T-cell (primary cell): ENCODE results near the gene MACC1. TPM values are rescaled to one million over a fixed set of nuclear protein-coding genes. Genes with fewer than 3 reads are reported as not detected.

Source experiments
- ATAC-seq, 4 experiments: fragments of 200-7000 bp in 3 of 4; fragments of 150-1000 bp in 1 of 4; cut with Tn5 transposase; replicated peaks in 1 of 4; 1 replicate in 3 of 4; 2 replicates in 1 of 4; pipeline ENCODE4 v1.10.0; 2021; ENCODE audit warnings: moderate library complexity in 3 of 4, mild to moderate bottlenecking in 2 of 4, moderate number of reproducible peaks in 1 of 4
- CTCF ChIA-PET, 2 donors: fragments of 300-600 bp; sonication (Branson Sonifier 250); formaldehyde crosslinking; loops; one replicate each; lab custom pipeline; 2022; ENCODE audit warnings: antibody characterized with exemption in 2 of 2; lab: Charles Lee
- POLR2A ChIA-PET, 2 donors: fragments of 300-600 bp; sonication (Branson Sonifier 250); formaldehyde crosslinking; loops; one replicate each; lab custom pipeline; 2022; ENCODE audit warnings: antibody characterized with exemption in 2 of 2; lab: Charles Lee
- DNase-seq, 35 experiments: peaks; one replicate each; pipeline versions ENCODE4 v3.0.0 to v3.0.0-alpha.2; 2013 to 2023
- H3K27ac ChIP-seq: one replicate; pipeline ENCODE4 v1.5.1; 2013; ENCODE audit warnings: low read length
- H3K27me3 ChIP-seq, 2 experiments: replicated peaks in 1 of 2; 1 replicate in 1 of 2; 2 replicates in 1 of 2; pipeline versions ENCODE4 v1.6.1 to v1.7.0; 2013; ENCODE audit warnings: low read length in 1 of 2, mixed read lengths in 1 of 2; ENCODE audit not compliant: control insufficient read depth in 2 of 2, insufficient read depth in 2 of 2; ENCODE audit errors: extremely low read depth in 1 of 2
- H3K36me3 ChIP-seq, 2 donors: 1 replicate in 1 of 2; 2 replicates in 1 of 2; pipeline versions ENCODE4 v1.6.1 to v1.7.0; 2013; ENCODE audit warnings: low read length in 1 of 2; ENCODE audit not compliant: control insufficient read depth in 2 of 2, insufficient read depth in 1 of 2; ENCODE audit errors: extremely low read depth in 1 of 2
- H3K4me1 ChIP-seq, 2 experiments: 1 replicate in 1 of 2; 2 replicates in 1 of 2; pipeline versions ENCODE4 v1.6.1 to v1.7.0; 2013; ENCODE audit warnings: low read length in 2 of 2, mixed read lengths in 1 of 2; ENCODE audit not compliant: insufficient read depth in 2 of 2, control insufficient read depth in 1 of 2; ENCODE audit errors: extremely low read depth in 1 of 2
- H3K4me3 ChIP-seq, 2 donors: 1 replicate in 1 of 2; 2 replicates in 1 of 2; pipeline versions ENCODE4 v1.5.1 to v1.7.0; 2013; ENCODE audit warnings: mild to moderate bottlenecking in 2 of 2, low read length in 1 of 2, moderate library complexity in 1 of 2; ENCODE audit not compliant: control insufficient read depth in 1 of 2; ENCODE audit errors: extremely low read depth in 1 of 2
- H3K9me3 ChIP-seq: 2 replicates; pipeline ENCODE4 v1.7.0; 2013
- H3K27ac Mint-ChIP-seq, 2 donors: one replicate each; pipeline ENCODE4 v1.8.0; 2020 to 2021; ENCODE audit warnings: mild to moderate bottlenecking in 2 of 2, mixed read lengths in 2 of 2
- H3K27me3 Mint-ChIP-seq, 2 donors: one replicate each; pipeline ENCODE4 v1.8.0; 2021 to 2022; ENCODE audit warnings: mixed read lengths in 2 of 2
- H3K36me3 Mint-ChIP-seq: one replicate; pipeline ENCODE4 v1.8.0; 2021; ENCODE audit warnings: mixed read lengths
- H3K4me1 Mint-ChIP-seq, 3 donors: one replicate each; pipeline ENCODE4 v1.8.0; 2020 to 2022; ENCODE audit warnings: mixed read lengths in 3 of 3, mild to moderate bottlenecking in 1 of 3
- H3K4me3 Mint-ChIP-seq, 3 donors: one replicate each; pipeline ENCODE4 v1.8.0; 2020 to 2022; ENCODE audit warnings: mild to moderate bottlenecking in 3 of 3, mixed read lengths in 3 of 3, moderate library complexity in 3 of 3
- H3K9me3 Mint-ChIP-seq, 3 donors: one replicate each; pipeline ENCODE4 v1.8.0; 2020 to 2022; ENCODE audit warnings: mixed read lengths in 3 of 3
- WGBS: methylation state at CpG from one replicate; pipeline ENCODE4 v1.1.5; 2013; ENCODE audit warnings: missing lambda C conversion rate; ENCODE audit not compliant: insufficient coverage; 5-methylcytosine and 5-hydroxymethylcytosine counted together
- total RNA-seq, 35 experiments: library from RNA in 6 of 35; stranded (reverse) in 6 of 35; fragments of 120-200 nt in 1 of 35; gene quantifications; one replicate each; pipeline versions ENCODE4 v1.2.1 to v1.2.4 and lab custom pipeline; 2013 to 2026

The MACC1 gene
- total RNA-seq, 5 donors from 2014 or later (not counting 1 experiment from before 2014, with no cell fraction given): 0.19 to 0.50 (median 0.39) TPM

DNA sequence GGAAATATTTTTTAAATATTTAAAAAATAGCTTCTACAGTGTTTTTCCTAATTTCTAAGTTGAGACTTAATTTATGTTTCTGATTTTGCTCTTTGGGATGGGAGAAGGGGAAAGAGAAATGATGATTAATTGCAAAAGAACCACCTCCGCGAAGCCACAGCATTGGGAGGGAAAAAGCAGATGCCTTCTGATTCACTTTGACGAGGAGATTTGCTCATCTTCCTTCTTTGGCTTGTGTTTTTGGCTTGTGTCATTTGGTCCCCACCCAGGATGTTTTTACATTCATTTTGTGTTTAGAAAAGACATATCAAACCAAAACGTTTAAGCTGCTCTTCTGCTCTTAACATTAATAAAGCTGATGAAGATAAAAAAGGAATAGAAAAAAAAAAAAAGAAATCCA lies 121.7 kb downstream of the MACC1 start:
- Mint-ChIP-seq H3K9me3 (peaks cover 15 to 26% (median 19%) of the 10 kb centered on the region in 3 donors), H3K4me3 (no peak overlapping the region), H3K36me3 (no peaks in the 10 kb centered on the region), H3K4me1 (no peaks in the 10 kb centered on the region), H3K27ac (no peak overlapping the region), H3K27me3 (no peaks in the 10 kb centered on the region)
- H3K4me1 ChIP-seq: no peaks in the 10 kb centered on the region
- WGBS: 83% methylated on average over 2 of the region's 4 CpGs
- no peak overlapping the region for H3K27ac ChIP-seq
- no peaks in the 10 kb centered on the region for H3K27me3 ChIP-seq
- DNase-seq (no peak), ATAC-seq (no peak)
- ChIA-PET CTCF (no interaction called here), POLR2A (no interaction called here)
- no peak overlapping the region for H3K4me3 ChIP-seq
- no peaks in the 10 kb centered on the region for H3K9me3 ChIP-seq
- no peaks in the 10 kb centered on the region for H3K36me3 ChIP-seq

DNA sequence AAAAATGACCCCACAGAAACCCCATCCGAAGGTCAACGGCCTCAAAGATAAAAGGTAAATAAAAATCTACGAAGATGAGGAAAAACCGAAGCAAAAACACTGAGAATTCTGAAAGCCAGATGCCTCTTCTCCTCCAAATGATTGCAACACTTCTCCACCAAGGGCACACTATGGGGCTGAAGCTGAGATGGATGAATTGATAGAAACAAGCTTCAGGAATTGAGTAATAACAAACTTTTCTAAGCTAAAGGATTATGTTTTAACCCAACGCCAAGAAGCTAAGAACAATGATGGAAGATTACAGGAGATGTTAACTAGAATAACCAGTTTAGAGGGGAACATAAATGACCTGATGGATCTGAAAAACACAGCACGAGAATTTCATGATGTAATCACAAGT lies 127.8 kb downstream of the MACC1 start:
- Histone ChIP-seq H3K27ac (no peak overlapping the region), H3K4me3 (no peak overlapping the region), H3K4me1 (no peaks in the 10 kb centered on the region), H3K36me3 (no peaks in the 10 kb centered on the region), H3K27me3 (no peaks in the 10 kb centered on the region), H3K9me3 (no peaks in the 10 kb centered on the region)
- CTCF ChIA-PET: no interaction called here
- POLR2A ChIA-PET: no interaction called here
- Mint-ChIP-seq H3K4me1 (no peaks in the 10 kb centered on the region), H3K27ac (no peak overlapping the region), H3K4me3 (no peak overlapping the region), H3K27me3 (no peaks in the 10 kb centered on the region), H3K36me3 (no peaks in the 10 kb centered on the region), H3K9me3 (peaks cover 9 to 16% (median 14%) of the 10 kb centered on the region in 3 donors)
- ATAC-seq (no peak), DNase-seq (no peak)
- WGBS: 20% methylated on average over 1 of the region's 6 CpGs

DNA sequence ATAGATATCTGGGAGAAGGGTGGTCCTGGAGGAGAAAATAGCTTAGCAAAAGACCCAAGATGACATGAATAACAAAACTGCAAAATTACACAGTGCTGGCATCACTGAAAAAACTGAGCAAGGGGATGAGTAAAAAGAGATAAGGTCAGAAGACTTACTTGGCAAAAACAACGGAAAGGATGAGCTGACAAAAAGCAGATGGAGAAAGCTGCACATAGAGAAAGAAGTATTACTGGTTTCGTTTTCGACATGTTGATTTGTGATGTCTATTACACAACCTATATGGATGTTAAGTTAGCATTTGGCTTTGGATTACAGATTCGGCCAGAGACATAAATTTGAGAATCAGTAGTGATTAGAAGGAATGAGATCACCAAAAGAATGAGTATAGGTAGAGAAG lies 132.1 kb downstream of the MACC1 start:
- no peak overlapping the region for H3K27ac Mint-ChIP-seq
- no peak for DNase-seq
- no peaks in the 10 kb centered on the region for H3K27me3 Mint-ChIP-seq
- WGBS: 90% methylated on average over 3 of the region's 4 CpGs
- H3K4me3 Mint-ChIP-seq: no peak overlapping the region
- no peak for ATAC-seq
- Histone ChIP-seq H3K27me3 (no peaks in the 10 kb centered on the region), H3K9me3 (no peaks in the 10 kb centered on the region), H3K4me1 (no peaks in the 10 kb centered on the region), H3K27ac (no peak overlapping the region), H3K36me3 (no peaks in the 10 kb centered on the region), H3K4me3 (no peak overlapping the region)
- POLR2A ChIA-PET: no interaction called here
- peaks cover 0 to 11% (median under 1%) of the 10 kb centered on the region in 3 donors for H3K9me3 Mint-ChIP-seq
- no peaks in the 10 kb centered on the region for H3K4me1 Mint-ChIP-seq
- CTCF ChIA-PET: no interaction called here
- no peaks in the 10 kb centered on the region for H3K36me3 Mint-ChIP-seq

Other genes with a start within 250 kb of the MACC1 start
- under 1 TPM; 0.08 to 0.29 (median 0.16) TPM for gene ITGB8, start 113.5 kb upstream of the MACC1 start, total RNA-seq